EH (cell line): Measurements from ENCODE around the gene MRPL49.

Experiments used
- DNase-seq: peaks from one replicate; pipeline ENCODE4 v3.0.0-alpha.2; 2015; ENCODE audit warnings: low read depth

The MRPL49 gene

GRCh38 chr11:65165410-65166317 is 43.5 kb downstream of the MRPL49 start:
- DNase-seq = no peak

GRCh38 chr11:65166893-65167292 is 44.8 kb downstream of the MRPL49 start:
- DNase-seq = no peak

GRCh38 chr11:65167656-65168055 is 45.5 kb downstream of the MRPL49 start:
- DNase-seq = no peak

GRCh38 chr11:65169164-65169641 is 47.1 kb downstream of the MRPL49 start:
- DNase-seq = peak; percentile 21

- no peak for DNase-seq
Measured at GRCh38 chr11:65170058-65170534, 48.0 kb downstream of the MRPL49 start, which contains the start of gene SPDYC. Gene SPDYC, plus strand, starts transcription at chr11:65170233. Its CDS starts 1,125 bp downstream, at chr11:65171358.

- no peak for DNase-seq
Measured at GRCh38 chr11:65172600-65172999, 50.5 kb downstream of the MRPL49 start.

- DNase-seq = peak; percentile 55
Measured at GRCh38 chr11:65174571-65175010, 52.5 kb downstream of the MRPL49 start.
